Activated CD4-positive, alpha-beta T cell treated with anti-CD3 and anti-CD28 coated beads, Interleukin-2, amount 50 U/mL, for 24 hours (primary cell): ENCODE data around the gene DEUP1.
"Not testable (repeated sequence)": the region's sequence is repeated elsewhere in the genome, so short reads cannot be mapped to it uniquely, and the experiment has no call there.

ENCODE experiments used
- DNase-seq, 2 donors: peaks; one replicate each; pipeline ENCODE4 v3.0.0-alpha.2; 2020; ENCODE audit warnings: low read depth in 1 of 2, low spot score in 1 of 2

Gene DEUP1

DNA sequence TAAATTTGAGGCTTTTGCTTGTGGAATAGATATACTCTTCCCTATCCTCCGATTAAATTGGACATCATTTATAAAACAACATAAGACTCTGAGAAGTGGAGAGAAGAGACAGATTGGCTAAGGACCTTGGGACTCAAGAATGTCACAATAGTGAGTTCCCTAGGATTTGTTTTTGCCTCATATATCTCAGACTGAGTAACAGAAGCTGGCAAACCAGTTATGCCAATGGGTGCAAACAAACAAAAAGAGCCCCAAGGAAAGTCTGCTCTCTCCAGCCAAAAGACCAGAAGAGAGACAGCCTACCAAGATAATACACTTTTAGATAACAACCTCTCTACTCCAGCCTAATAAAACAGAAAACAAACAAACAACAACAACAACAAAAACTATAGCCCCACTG lies 28.9 kb downstream of the DEUP1 start:
- DNase-seq: no peak

DNA sequence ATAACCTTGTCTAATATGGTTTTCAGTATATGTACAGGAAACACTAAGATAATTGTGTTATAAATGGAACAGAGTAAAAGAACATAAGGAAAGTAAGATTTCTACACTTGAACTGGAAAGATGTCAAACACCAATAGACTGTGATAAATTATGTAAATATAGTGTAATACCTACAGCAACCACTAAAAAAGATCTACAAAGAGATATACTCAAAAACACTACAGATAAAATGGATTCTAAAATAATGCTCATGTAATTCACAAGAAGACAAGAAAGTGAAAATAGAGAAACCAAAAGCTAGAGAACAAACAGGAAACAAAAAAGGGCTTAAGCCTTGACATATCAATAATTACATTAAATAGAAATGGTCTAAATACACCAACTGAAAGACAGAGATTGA lies 30.9 kb downstream of the DEUP1 start:
- no peak for DNase-seq

DNA sequence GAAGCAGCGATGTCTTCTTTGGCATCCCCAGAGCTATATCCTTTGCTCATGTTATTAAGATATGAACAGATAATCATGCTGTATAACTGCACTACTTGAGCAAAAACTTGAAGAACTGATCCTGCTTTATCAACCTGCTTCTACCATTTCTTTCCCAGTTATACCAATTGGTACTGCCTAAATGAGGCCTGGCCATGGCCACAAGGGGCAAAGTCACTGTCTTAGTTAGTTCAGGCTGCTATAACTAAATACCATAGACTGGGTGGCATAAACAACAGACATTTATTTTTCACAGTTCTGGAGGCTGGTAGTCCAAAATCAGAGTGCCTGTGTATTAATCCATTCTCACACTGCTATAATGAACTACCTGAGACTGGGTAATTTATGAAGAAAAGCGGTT lies 37.5 kb downstream of the DEUP1 start:
- no peak for DNase-seq

DNA sequence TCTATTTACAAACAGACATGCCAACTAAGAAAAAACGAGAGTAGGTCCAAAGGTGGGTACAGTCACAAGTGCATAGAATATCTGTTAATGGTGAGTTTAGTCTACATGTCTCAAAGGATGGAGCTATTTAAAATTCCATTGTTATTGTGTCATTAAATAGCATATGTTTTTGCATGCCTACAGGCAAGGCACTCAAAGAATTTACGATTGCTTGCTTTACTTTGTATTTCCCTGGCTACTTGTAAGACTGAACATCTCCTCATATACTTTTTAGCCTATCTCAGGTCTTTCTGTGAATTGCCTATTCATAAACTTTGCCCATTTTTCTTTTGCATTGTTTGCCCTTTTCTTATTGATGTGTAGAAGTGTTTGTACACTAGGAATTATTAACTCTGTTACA lies 39.7 kb downstream of the DEUP1 start:
- no peak for DNase-seq

DNA sequence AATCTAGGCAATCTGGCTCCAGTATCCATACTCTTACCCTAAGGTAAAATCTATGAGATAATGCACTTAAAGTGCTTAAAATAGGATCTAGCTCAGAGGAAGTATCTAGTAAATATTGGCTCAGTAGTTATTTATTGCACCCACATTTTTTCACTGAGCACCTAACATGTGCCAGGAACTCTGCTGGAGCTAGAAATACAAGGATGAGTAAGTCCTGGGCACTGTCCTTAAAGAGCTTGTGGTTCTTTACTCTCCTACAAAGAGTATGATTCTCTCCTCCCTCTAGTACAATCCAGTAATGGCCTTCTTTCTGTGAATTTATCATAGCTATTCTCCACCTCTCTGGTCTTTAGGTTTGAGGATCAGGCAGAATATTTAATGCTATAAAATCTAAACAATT lies 59.2 kb downstream of the DEUP1 start:
- no peak for DNase-seq

DNA sequence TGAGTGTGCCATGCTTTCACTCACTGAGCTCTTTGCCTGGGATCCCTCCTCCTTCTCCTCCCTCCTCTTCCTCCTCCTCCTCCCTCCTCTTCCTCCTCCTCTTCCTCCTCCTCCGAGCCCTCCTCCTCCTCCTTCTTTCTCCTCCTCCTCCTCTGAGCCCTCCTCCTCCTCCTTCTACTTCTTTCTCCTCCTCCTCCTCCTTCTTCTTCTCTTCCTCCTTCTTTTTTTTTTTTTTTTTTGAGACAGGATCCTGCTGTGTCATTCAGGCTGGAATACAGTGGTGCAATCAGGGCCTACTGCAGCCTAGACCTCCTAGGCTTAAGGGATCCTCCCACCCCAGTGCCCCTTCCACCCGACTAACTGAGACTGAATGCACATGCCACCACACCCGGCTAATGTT lies 62.3 kb downstream of the DEUP1 start:
- DNase-seq: no peak

DNA sequence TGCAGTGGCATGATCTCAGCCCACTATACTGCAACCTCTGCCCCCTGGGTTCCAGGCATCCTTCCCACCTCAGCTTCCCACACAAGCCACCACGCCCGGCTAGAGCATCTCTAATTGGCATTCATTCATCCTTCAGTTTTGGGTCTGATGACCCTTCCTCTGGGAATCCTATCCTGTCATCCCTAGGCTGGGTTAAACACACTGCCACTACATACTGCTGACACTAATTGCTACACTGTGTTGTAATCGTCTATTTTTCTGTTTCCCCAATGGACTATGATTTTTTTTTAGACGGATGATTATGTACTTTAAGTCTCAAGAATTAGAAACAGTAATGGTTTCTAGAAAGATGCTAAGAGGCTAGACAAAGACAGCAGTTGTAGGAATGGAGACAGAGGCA lies 62.8 kb downstream of the DEUP1 start:
- no peak for DNase-seq

DNA sequence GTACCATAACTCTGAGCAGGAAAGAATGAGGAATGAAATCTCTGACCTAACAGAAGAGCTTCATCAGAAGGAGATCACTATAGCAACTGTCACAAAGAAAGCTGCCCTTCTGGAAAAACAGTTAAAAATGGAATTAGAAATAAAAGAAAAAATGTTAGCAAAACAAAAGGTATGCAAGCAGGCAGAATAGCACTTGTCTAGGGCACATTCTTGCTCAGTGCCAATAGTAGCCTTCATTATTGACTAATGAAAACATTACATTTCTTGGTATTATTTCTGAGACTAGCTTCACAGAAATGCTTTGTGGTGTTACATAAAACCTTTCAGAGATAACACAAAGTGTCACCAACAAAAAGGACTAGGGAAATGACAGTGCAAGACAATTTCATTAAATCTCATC lies 63.9 kb downstream of the DEUP1 start:
- DNase-seq: no peak

DNA sequence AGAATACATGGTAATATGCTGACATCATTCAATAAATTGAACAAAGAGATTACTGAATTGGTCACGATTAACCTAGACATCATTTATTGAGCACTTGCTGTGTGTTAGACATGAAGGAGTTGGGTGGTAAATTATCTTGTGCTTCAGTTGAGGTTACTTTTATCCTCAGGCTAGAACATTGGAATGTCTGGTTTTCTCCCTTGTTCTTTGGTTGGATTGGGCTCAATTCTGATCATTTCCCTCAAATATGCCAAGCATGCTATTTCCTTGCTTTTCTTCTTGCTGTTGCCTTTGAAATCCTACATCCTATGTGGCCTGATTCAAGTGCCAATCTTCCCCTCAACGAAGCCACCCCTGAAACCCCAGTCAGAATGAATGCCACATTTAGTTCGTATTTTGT lies 65.8 kb downstream of the DEUP1 start:
- DNase-seq: no peak

DNA sequence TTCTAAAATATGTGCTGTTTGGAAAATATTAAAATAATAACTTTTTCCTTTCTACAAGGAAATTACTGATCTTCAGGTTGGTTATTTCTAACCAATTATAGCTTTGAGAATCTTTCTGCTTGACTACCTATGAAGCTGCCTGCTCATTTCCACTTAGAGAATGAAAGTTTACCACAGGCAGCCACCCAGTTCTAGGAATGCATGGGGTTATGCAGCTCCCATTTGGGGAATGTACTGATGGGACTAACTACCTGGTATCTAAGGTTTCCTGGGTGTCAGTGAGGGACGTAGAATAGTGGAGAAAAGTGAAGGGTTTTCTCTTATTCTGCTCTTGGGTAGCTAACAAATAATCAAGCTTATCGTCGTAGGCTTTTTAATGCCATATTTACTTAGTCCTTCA lies 73.4 kb downstream of the DEUP1 start:
- no peak for DNase-seq

DNA sequence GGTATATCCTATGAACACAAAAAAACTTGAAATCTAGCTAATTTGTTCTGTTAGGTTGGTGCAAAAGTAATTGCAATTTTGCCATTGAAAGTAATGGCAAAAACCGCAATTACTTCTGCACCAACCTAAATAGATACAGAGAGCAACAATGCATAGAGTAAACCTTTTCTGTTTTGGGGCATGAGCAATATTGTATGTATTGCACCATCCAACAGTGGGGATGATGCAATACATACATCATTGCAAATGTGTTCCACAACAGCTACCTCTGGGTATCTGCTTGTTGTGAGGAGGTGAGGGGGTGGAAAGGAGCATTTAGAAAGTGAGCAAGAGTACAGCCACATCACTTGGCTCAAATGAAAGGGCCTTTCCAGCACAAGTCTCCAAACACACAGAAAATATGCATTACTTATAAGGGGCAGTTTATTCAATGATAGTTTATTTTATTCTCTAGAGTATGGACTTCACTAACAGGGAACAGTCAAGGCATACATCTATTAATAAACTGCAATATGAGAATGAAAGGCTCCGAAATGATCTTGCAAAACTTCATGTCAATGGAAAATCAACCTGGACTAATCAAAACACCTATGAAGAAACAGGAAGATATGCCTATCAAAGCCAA lies 77.3 kb downstream of the DEUP1 start:
- no peak for DNase-seq

DNA sequence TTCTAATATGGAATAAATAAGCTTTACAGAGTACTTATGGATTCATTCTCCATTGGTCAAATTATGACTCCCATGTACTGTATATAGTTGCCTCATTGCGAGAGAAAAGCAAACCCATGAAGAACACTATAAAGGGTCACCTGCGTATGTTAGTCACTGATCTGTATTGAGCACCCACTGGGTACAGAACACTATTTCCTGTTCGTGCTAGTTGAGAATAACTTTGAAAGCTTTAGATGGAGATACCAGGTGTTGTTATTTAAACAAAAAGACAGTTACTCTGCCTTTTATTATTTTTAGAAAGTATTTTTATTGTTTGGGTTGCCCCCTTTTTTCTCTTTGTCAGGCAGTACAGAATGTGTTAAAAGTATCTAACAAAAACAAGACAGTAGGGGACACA lies 79.9 kb downstream of the DEUP1 start:
- no peak for DNase-seq

DNA sequence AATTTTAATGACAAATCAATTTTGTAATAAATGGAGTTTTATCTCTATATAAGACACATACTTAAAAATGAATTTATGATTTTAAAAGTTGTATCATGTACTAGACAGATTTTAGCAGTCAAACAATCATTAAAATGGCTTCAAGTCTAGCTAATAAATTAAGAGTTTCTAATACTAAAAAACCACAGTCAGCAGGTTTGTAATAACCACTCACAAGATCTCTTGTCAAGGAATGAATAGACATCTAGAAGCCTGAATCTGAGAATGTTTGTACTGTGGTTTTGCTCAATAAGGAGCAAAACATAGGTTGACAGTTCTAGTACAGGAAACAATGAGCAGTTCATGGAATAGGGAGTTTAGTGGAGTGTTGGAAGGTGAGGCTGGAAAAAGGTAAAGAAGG lies 81.2 kb downstream of the DEUP1 start:
- no peak for DNase-seq

DNA sequence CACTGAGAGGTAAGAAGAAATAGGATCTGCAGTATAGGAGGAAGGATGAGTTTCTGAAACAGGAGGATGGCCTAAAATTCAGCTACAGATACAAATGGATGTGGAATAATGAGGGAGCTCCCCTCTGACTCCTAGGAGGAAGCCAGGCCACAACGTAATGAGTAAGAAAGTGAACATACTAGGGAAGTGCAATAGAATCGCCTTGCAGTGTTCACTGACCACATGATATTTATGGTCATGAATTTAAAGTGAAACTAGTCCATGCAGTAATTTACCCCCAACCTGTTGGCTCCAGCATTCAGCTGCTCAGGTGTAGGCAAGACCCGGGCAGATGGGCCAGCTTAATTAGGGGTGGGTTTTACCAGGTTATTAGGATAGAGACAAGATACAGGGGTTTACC lies 101.7 kb downstream of the DEUP1 start:
- DNase-seq: no peak

DNA sequence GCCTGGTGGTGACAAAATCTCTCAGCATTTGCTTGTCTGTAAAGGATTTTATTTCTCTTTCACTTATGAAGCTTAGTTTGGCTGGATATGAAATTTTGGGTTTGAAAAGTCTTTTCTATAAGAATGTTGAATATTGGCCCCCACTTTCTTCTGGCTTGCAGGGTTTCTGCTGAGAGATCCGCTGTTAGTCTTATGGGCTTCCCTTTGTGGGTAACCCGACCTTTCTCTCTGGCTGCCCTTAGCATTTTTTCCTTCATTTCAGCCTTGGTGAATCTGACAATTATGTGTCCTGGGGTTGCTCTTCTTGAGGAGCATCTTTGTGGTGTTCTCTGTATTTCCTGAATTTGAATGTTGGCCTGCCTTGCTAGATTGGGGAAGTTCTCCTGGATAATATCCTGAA lies 112.7 kb downstream of the DEUP1 start:
- DNase-seq: not testable (repeated sequence)

DNA sequence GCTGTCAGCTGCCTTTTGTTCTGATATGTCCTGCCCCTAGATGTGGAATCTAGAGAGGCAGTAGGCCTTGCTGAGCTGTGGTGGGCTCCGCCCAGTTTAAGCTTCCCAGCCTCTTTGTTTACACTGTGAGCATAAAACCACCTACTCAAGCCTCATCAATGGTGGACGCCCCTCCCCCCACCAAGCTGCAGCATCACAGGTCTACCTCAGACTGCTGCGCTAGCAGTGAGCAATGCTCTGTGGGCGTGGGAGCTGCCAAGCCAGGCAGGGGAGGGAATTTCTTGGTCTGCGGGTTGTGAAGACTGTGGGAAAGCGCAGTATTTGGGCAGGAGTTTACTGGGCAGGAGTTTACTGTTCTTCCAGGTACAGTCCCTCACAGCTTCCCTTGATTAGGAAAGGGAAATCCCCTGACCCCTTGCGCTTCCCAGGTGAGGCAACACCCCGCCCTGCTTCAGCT lies 114.1 kb downstream of the DEUP1 start:
- no peak for DNase-seq

DNA sequence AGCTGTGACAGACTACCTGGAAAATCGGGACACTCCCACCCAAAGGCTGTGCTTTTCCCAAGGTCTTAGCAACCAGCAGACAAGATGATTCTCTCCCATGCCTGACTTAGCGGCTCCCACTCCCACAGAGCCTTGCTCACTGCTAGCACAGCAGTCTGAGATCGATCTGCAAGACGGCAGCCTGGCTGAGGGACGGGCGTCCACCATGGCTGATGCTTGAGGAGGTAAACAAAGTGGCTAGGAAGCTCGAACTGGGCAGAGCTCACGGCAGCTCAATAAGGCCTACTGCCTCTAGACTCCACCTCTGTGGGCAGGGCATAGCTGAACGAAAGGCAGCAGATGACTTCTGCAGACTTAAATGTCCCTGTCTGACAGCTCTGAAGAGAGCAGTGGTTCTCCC lies 127.7 kb downstream of the DEUP1 start:
- DNase-seq: no peak

DNA sequence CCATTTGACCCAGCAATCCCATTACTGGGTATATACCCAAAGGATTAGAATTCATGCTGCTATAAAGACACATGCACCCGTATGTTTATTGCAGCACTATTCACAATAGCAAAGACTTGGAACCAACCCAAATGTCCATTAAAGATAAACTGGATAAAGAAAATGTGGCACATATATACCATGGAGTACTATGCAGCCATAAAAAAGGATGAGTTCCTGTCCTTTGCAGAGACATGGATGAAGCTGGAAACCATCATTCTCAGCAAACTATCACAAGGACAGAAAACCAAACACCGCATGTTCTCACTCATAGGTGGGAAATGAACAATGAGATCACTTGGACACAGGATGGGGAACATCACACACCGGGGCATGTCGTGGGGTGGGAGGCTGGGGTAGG lies 133.1 kb downstream of the DEUP1 start:
- not testable (repeated sequence) for DNase-seq

DNA sequence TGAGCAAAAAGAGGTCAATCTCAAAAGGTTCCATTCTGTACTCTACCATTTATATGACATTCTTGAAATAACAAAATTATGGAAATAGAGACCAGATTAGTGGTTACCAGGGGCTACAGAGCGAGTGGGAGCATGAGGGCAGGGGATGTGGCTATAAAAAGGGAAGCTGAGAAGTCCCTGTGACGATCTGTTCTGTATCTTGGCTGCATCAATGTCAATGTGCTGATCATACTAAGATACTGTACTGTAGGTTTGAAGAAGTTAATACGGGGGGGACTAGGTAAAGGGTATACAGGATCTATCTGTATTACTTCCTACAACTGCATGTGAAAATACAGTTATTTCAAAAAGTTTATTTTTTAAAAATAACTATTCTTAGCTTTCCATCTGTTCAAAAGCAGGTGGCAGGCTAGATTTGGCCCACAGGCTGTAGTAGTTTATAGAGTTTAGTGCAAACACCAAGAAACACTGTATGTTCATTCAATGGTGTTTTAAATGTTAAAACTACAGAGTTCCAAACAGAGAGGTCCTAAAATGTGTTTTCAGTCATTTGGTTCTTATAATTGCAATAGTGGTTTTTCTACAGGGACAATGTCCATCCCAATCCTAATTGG lies 134.5 kb downstream of the DEUP1 start:
- DNase-seq: no peak

DNA sequence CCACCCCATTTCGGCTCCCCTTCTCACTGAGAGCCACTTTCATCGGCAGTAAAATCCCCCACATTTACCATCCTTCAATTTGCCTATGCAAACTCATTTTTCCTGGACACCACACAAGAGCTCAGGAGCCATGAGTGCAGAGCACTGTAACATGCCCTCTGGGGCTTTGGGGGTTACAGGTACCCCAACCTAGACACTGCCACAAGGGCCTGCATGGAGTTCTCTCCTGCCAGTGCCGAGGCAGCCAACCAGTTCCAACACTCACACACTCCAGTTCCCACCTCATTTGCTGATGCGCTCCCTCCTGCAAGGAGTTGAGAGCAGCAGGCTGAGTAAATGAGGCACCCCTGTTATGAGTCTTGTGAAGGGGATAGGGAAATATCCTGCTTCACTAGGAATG lies 136.5 kb downstream of the DEUP1 start:
- no peak for DNase-seq

DNA sequence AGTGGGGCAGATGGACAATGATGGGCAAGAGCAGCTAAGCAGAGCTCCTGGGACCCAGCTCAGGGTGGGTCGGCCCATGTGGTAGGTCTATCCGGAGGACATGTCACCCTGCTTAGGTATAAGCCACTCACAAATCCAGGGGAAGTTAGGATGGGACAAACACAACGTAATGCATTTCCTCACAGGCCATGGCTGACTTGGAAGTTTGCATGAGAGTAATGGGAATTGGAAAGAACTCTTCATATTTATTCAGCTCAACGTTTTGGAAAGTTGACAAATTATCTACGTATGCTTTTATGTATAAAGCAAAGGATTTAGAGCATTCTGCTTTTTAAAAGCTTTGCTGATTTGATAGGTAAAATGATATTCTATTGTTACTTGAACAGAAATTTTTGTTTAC lies 137.7 kb downstream of the DEUP1 start:
- no peak for DNase-seq

DNA sequence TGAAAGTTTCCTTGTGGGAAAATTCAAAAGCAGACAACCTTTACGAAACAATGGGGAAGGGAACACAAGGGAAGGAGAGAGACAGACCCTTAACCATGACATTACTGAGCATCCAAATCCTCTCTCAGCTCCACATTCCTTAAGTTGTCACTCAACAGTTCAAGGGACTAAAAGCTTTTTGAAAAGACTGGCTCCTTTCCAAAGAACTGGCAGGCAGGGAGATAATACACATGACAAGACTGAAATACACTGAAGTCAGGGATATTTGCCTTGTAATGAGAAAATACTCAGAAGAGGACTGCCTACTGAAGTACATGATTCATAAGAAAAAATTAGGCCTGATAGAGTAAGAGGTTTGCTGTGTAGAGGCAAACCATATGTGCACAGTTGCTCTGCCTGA lies 143.6 kb downstream of the DEUP1 start:
- DNase-seq: no peak

DNA sequence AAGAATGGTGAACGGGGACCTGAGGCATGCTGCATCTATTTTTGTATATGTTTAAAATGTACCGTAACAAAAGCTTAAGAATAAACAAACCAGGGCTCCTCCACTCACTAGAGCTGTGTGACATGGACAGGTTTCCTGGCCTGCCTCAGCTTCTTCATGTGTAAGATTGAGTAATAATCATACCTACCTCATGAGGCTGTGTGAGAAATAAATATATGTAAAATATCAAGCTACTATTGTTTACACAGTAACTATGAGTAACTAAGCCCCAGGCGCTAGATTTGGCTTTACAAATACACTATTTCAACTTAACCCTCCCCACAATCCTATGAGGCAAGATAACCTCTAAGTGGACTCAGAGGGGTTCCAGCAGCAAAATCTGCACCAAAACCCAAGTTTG lies 146.3 kb downstream of the DEUP1 start:
- no peak for DNase-seq
